Fibroblast of mammary gland (primary cell): ENCODE data around the gene DYNC1LI2.

Experiments used
- DNase-seq: peaks from one replicate; pipeline ENCODE4 v3.0.0-alpha.2; 2010; ENCODE audit warnings: low read depth
- H3K4me3 ChIP-seq: 2 replicates; pipeline ENCODE4 v1.5.1; 2011; ENCODE audit warnings: low read depth, mild to moderate bottlenecking, low read length, moderate library complexity; ENCODE audit not compliant: control insufficient read depth
- TF ChIP-seq, protein P1 (sequence below): conservative IDR thresholded peaks from 2 replicates; pipeline ENCODE4 v1.5.1; 2011; ENCODE audit warnings: low read depth, low read length, inconsistent platforms; ENCODE audit not compliant: control insufficient read depth, insufficient read depth

DYNC1LI2 gene

DNA sequence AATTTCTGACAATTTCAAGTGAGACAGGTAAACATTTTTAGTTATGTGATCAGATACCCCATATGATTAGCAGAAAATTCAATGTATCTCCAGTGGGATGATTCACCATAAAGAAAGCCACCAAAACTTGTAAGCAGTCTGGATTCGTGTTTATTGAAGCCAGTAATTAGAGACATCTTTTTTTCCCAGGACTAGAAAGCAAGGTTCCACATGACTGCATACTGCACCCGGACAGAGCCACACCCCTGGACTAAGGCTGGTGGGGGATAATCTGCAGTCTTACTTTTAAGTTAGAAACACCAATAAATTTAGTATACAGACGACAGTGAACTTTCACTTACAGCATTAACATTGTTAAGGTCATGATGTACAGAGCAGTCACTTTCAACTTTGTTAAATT, 30.6 kb downstream of the DYNC1LI2 start:
- TF ChIP-seq, protein P1, sequence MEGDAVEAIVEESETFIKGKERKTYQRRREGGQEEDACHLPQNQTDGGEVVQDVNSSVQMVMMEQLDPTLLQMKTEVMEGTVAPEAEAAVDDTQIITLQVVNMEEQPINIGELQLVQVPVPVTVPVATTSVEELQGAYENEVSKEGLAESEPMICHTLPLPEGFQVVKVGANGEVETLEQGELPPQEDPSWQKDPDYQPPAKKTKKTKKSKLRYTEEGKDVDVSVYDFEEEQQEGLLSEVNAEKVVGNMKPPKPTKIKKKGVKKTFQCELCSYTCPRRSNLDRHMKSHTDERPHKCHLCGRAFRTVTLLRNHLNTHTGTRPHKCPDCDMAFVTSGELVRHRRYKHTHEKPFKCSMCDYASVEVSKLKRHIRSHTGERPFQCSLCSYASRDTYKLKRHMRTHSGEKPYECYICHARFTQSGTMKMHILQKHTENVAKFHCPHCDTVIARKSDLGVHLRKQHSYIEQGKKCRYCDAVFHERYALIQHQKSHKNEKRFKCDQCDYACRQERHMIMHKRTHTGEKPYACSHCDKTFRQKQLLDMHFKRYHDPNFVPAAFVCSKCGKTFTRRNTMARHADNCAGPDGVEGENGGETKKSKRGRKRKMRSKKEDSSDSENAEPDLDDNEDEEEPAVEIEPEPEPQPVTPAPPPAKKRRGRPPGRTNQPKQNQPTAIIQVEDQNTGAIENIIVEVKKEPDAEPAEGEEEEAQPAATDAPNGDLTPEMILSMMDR, result no peak
- H3K4me3 ChIP-seq, result no peak overlapping the region
- DNase-seq, result peak; percentile 43

DNA sequence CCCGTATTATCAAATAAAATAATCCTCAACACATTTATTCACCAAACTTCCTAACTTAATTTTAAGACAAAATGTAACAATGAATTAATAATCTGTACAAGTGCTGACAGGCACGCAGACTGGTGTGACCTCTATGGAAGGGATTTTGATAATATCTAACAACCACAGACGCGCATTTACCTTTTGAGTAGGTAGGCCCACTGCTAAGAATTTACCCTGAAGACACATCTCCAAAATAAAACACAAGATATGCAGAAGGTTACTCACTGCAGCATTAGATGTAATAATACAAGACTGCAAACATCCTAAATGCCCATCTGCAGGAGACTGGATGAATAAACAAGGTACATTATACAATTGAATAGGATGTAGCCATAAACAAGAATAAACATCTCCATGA, 32.2 kb downstream of the DYNC1LI2 start:
- DNase-seq, result no peak
- TF ChIP-seq, protein P1, result no peak
- H3K4me3 ChIP-seq, result no peak overlapping the region

DNA sequence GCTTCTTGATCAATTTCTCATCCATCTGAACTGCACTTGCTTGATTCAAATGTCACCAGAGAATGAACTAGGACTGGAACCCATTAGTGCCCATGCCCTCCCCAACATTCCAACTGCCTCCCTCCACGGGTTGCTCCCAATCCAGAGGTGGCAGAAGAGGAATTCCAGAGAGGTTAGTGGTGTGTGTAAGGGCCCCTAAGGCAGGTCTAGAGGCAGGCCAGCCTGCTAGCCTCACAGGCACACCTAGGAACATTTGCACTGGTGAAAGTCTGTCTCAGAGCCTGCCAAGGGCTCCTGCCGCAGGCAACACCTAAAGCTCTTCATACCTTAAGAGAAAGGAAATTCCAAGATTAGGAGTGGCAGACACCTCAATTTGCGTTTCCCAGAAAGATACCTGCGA, 33.6 kb downstream of the DYNC1LI2 start:
- no peak overlapping the region for H3K4me3 ChIP-seq
- TF ChIP-seq, protein P1, result no peak
- no peak for DNase-seq

DNA sequence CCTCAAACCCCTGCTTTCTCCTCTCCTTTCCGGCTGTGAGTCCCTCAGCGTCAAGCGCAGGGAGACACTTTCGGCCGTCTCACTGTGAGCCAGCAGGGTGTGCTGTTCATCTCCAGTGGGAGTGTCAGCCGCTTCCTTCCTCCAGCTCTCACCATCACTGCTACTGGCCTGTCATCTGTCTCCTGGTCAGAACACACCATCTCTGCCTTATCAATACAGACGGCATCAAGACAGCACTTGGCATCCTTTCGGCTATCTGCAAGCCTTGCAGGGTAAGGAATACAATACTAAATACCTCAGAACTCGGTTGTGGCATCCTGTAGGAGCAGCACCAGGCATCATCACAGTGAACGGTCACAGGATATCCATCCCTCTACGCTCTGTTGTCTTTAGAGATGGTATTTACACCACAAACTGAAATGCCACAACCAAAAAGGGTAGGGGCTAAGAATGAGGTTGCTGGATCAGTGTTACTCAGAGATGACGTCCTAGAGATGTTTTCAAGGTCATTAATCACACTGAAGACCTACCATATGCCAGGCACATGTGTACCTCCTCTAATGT, 34.2 kb downstream of the DYNC1LI2 start:
- TF ChIP-seq, protein P1, result peak; percentile 84
- no peak overlapping the region for H3K4me3 ChIP-seq
- peak; percentile 92 for DNase-seq

DNA sequence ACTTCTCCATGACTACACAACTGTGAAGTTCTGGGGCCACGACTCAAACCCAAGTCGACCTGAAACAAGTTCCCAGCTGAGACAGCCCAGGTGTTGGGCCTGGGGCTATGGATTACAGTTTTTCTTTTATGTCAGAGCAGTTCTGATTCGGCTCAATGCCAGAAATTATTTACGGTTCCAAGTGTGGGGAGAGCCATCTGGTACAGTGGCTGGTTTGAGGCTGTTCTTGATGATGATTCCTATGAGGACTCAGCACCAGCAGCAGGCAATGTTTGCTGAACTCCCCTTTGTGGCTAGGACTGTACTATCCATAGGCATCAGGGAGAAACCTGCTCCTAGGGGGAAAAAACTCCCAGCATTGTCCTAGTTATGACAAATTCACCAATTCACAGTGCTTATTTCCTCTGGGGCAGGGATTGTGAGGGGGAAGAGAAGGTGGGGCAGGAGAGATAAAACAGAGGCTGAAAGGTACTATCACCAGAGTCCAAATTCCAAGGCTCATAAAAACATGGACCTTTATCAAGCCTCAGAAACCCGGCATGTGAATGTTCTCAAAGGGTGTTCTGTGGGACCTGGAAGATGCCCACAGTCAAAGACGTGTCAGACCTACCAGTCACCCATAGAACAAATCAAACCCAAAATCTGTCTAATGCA, 36.6 kb downstream of the DYNC1LI2 start:
- no peak for DNase-seq
- no peak overlapping the region for H3K4me3 ChIP-seq
- TF ChIP-seq, protein P1, result no peak

DNA sequence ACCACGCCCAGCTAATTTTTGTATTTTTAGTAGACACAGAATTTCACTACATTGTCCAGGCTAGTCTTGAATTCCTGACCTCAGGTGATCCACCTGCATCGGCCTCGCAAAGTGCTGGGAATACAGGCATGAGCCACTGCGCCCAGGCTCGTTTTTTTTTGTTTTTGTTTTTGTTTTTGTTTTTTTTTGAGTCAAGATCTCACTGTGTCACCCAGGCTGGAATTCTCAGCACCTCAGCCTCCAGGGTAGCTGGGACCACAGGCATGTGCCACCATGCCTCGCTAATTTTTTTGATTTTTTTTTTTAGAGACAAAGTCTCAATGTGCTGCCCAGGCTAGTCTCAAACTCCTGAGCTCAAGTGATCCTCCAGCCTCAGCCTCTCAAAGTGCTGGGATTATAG, 37.3 kb downstream of the DYNC1LI2 start:
- no peak overlapping the region for H3K4me3 ChIP-seq
- TF ChIP-seq, protein P1, result no peak
- DNase-seq, result no peak
